HCT116 (cell line): ENCODE measurements around the gene RGL3. TPM values are rescaled to one million over a fixed set of nuclear protein-coding genes. Genes with fewer than 3 reads are reported as not detected.

ENCODE experiments used
- ATAC-seq: fragments of 200-7000 bp; cut with Tn5 transposase; 2 replicates; pipeline ENCODE4 v1.9.1; 2020; ENCODE audit warnings: mild to moderate bottlenecking, moderate library complexity
- BruUV-seq: library from RNA; stranded (reverse); fragments of 400-500 nt; replicated peaks from 2 replicates; lab custom pipeline; 2021; lab: Mats Ljungman, UMichigan
- CTCF ChIA-PET: fragments of 300-600 bp; sonication (Branson Sonifier 250); formaldehyde crosslinking; loops from one replicate; lab custom pipeline; 2021; ENCODE audit warnings: antibody characterized with exemption; lab: Charles Lee
- POLR2A ChIA-PET: fragments of 300-600, 350-600 bp; sonication (Branson Sonifier 250); formaldehyde crosslinking; loops from one replicate; lab custom pipeline; 2021; ENCODE audit warnings: antibody characterized with exemption; lab: Charles Lee
- RAD21 ChIA-PET, 2 experiments: fragments of 300-600 bp; sonication (Branson Sonifier 250); formaldehyde crosslinking; loops; one replicate each; lab custom pipeline; 2023; ENCODE audit warnings: low total read pairs in 2 of 2; ENCODE audit not compliant: uncharacterized antibody in 2 of 2, unreplicated experiment in 2 of 2, low non-redundant PET in 1 of 2; lab: Charles Lee
- DNase-seq: peaks from one replicate; pipeline ENCODE4 v3.0.0-alpha.2; 2010; ENCODE audit warnings: low read depth, low spot score
- H2AFZ ChIP-seq: fragments of 200-600 bp; shearing (Covaris generic), sonication (generic); 2 replicates; pipeline ENCODE4 v1.6.1; 2017; ENCODE audit warnings: low read depth, mixed run types, mixed read lengths, antibody characterized with exemption, low read length; ENCODE audit not compliant: poor library complexity, severe bottlenecking
- H3K27ac ChIP-seq: 2 replicates; pipeline ENCODE4 v1.5.1; 2012; ENCODE audit warnings: low read depth, low read length
- H3K27me3 ChIP-seq: fragments of 200-600 bp; sonication (generic); 2 replicates; pipeline ENCODE4 v1.6.1; 2016; ENCODE audit warnings: mixed run types, low read length, mixed read lengths; ENCODE audit not compliant: insufficient read depth
- H3K36me3 ChIP-seq, 2 experiments: fragments of 200-500 bp in 1 of 2; fragments of 200-600 bp in 1 of 2; sonication (Bioruptor generic) in 1 of 2; sonication (generic) in 1 of 2; 2 replicates each; pipeline versions ENCODE4 v1.5.1 to v1.6.1; 2014 to 2016; ENCODE audit warnings: low read length in 2 of 2, inconsistent platforms in 1 of 2, mixed read lengths in 1 of 2, mixed run types in 1 of 2; ENCODE audit not compliant: insufficient read depth in 2 of 2, control insufficient read depth in 1 of 2
- H3K4me1 ChIP-seq, 2 experiments: fragments of 200-600 bp in 1 of 2; sonication (generic) in 1 of 2; 2 replicates each; pipeline versions ENCODE4 v1.5.1 to v1.6.1; 2012 to 2017; ENCODE audit warnings: low read length in 2 of 2, inconsistent platforms in 1 of 2, mild to moderate bottlenecking in 1 of 2, mixed read lengths in 1 of 2, mixed run types in 1 of 2, moderate library complexity in 1 of 2; ENCODE audit not compliant: insufficient read depth in 2 of 2, control insufficient read depth in 1 of 2
- H3K4me2 ChIP-seq: fragments of 200-600 bp; sonication (generic); 2 replicates; pipeline ENCODE4 v1.6.1; 2017; ENCODE audit warnings: mixed run types, low read length, mixed read lengths
- H3K4me3 ChIP-seq, 2 experiments: fragments of 200-600 bp in 1 of 2; sonication (generic) in 1 of 2; replicated peaks in 1 of 2; 2 replicates each; pipeline ENCODE4 v1.5.1; 2011 to 2016; ENCODE audit warnings: low read length in 2 of 2, control low read depth in 1 of 2, low read depth in 1 of 2, mild to moderate bottlenecking in 1 of 2, mixed read lengths in 1 of 2, mixed run types in 1 of 2
- H3K79me2 ChIP-seq: fragments of 200-600 bp; sonication (generic); 2 replicates; pipeline ENCODE4 v1.6.1; 2017; ENCODE audit warnings: mild to moderate bottlenecking, mixed run types, low read length, moderate library complexity, mixed read lengths; ENCODE audit not compliant: insufficient read depth
- H3K9ac ChIP-seq: fragments of 200-600 bp; sonication (generic); 2 replicates; pipeline ENCODE4 v1.6.1; 2016; ENCODE audit warnings: low read length, mixed read lengths
- H3K9me2 ChIP-seq: fragments of 200-600 bp; sonication (generic), shearing (Covaris generic); 2 replicates; pipeline ENCODE4 v1.6.1; 2017; ENCODE audit warnings: mixed run types, mild to moderate bottlenecking, moderate library complexity; ENCODE audit not compliant: insufficient read depth
- H3K9me3 ChIP-seq, 2 experiments: fragments of 200-500 bp in 1 of 2; fragments of 200-600 bp in 1 of 2; sonication (Bioruptor generic) in 1 of 2; sonication (generic) in 1 of 2; 2 replicates each; pipeline ENCODE4 v1.6.1; 2014 to 2017; ENCODE audit warnings: low read length in 2 of 2, mixed read lengths in 2 of 2, inconsistent platforms in 1 of 2, low read depth in 1 of 2, mild to moderate bottlenecking in 1 of 2, mixed run types in 1 of 2, moderate library complexity in 1 of 2; ENCODE audit not compliant: control insufficient read depth in 1 of 2, insufficient read depth in 1 of 2
- H4K20me1 ChIP-seq: fragments of 200-600 bp; sonication (generic), shearing (Covaris generic); 2 replicates; pipeline ENCODE4 v1.6.1; 2017; ENCODE audit warnings: mixed run types, mild to moderate bottlenecking, moderate library complexity; ENCODE audit not compliant: insufficient read depth
- CEBPB ChIP-seq: IDR thresholded peaks from 2 replicates; pipeline ENCODE4 v1.6.1; 2012; ENCODE audit warnings: low read depth
- CTCF ChIP-seq, 3 experiments: fragments of 200-600 bp in 1 of 3; sonication (generic) in 1 of 3; IDR thresholded peaks in 2 of 3; conservative IDR thresholded peaks in 1 of 3; 2 replicates each; pipeline ENCODE4 v1.5.1; 2012 to 2017; ENCODE audit warnings: low read depth in 2 of 3, low read length in 2 of 3, antibody characterized with exemption in 1 of 3, borderline replicate concordance in 1 of 3, control low read depth in 1 of 3, mild to moderate bottlenecking in 1 of 3, mixed read lengths in 1 of 3, mixed run types in 1 of 3, moderate library complexity in 1 of 3; ENCODE audit not compliant: insufficient read depth in 1 of 3
- POLR2AphosphoS5 ChIP-seq: IDR thresholded peaks from 2 replicates; pipeline ENCODE4 v1.6.1; 2011; ENCODE audit warnings: mild to moderate bottlenecking, low read depth, low read length, moderate library complexity
- intact Hi-C: fragments of 100-400 bp; cut with micrococcal nuclease; formaldehyde crosslinking; loops from 2 replicates; pipeline ENCODE4 v1.10.0; 2022
- total RNA-seq: library from RNA; stranded (reverse); gene quantifications from one replicate; pipeline ENCODE4 v1.2.1, GENCODE V29; 2021; ENCODE audit not compliant: unreplicated experiment

Gene RGL3
- total RNA-seq, 1 experiment from 2014 or later, result 99.2 TPM

DNA sequence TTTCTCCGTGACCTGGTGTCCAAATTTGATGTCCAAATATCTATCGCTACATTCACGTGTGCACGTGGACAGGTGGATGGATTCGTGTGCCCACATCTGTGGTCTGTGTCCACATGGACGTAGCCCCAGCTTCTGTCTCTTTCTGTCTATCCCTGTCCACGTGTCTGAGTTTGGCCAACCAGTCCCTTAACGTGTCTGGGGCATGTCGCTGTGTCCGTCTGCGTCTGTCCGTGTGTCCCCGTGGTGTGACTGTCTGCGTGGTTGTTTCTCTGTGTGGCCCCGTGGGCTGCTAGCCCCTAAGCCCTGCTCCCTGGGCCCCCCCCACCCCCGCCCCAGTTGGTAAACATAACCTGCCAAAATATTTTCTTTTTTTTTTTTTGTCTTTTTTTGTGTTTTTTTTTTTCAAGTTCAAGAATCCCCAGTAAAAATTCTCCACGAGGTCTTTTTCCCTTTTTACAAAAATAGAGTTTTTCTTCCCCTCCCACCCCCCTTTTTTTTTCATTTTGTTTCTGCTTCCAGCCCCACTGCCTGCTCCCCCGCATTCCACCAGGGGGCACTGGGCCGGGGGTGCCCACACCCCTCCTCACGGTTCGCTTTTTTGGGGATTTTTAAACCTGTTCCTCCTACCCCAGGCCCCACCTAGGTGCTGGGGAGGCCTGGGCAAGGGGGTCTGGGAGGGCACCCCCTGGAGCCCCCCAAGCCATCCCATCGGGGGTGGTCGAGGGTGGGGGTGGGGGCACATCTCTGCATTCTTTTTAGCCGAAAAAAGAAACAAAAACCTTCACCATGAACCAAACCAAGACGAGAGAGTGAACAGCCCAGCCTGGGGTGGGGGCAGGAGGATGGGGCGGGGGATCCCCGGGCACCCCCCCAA lies 34.6 kb upstream of the RGL3 start:
- no peak overlapping the region for H3K27ac ChIP-seq
- DNase-seq, result no peak
- TF ChIP-seq CTCF (IDR thresholded peaks at IDR 0.05 in 2 of 3, conservative IDR thresholded peaks at IDR 0.05 in 1 of 3; ENCODE audit: borderline replicate concordance in 1 of 3, insufficient read depth in 1 of 3, low read depth in 2 of 3, low read length in 2 of 3) (peak in 2 of 3 experiments; percentile 42 to 48; a peak in 4 of 6 replicates), CEBPB (no peak)
- TF ChIP-seq, all 23 proteins: peak for 1
- Histone ChIP-seq H3K36me3 (no peaks in the 10 kb centered on the region; a peak in 2 of 4 replicates), H3K4me1 (no peaks in the 10 kb centered on the region), H3K9me3 (no peaks in the 10 kb centered on the region), H3K4me2 (no peak overlapping the region), H3K79me2 (no peaks in the 10 kb centered on the region), H2AFZ (no peak overlapping the region), H3K27me3 (no peaks in the 10 kb centered on the region), H3K9me2 (no peaks in the 10 kb centered on the region), H3K4me3 (no peak overlapping the region), H3K9ac (no peak overlapping the region), H4K20me1 (no peaks in the 10 kb centered on the region)
- ATAC-seq, result no peak
- POLR2A ChIA-PET, result no interaction called here
- intact Hi-C loops, result no loop called here
- CTCF ChIA-PET, result no interaction called here
- BruUV-seq, result no TSS peak
- RAD21 ChIA-PET, result no interaction called here

DNA sequence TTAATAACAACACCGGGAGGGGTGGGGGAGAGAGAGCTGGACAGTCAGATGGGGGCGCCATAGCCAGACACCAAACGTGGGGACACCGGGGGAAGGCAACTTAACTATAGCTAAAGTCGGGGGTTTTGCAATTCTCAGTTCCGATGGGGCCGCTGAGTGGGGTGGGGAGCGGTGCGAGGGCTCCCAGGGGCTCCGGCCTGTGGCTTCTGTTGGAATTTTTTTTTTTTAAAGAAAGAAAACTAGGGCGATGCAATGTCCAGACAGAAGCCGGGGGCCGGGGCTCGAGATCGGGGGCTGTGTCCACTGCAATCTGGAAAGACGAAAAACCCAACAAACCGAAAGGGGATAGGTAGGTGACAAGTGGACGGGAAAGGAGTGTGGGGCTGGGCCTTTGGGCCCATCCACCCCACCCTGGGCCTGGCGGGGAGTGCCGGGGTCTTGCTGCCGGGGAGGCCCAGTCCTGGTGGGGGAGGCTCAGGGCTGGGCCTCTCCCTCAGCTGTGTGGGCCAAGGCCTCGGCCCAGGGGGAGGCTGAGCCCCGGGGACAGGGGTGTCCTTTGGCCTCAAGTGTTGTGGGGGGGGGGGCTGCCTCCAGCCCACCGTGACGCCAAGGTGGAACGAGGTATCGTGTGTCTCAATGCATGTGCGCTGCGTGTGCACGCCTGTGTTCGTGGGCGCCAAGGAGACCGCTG lies 33.7 kb upstream of the RGL3 start:
- no peaks in the 10 kb centered on the region for H3K9me3 ChIP-seq
- CTCF ChIA-PET, result interaction anchor here (0.7 to 1.7 kb wide), 7 partner anchors 8 to 159 kb away, joined by 3 to 7 read pairs (median 3); partner anchors contain the start of genes ODAD3, PRKCSH and SWSAP1
- no peak overlapping the region for H3K9ac ChIP-seq
- no peak overlapping the region for H3K4me2 ChIP-seq
- ATAC-seq, result no peak
- H3K27me3 ChIP-seq, result no peaks in the 10 kb centered on the region
- H3K4me1 ChIP-seq, result no peaks in the 10 kb centered on the region
- no peak overlapping the region for H3K4me3 ChIP-seq
- BruUV-seq, result no TSS peak
- H3K27ac ChIP-seq, result no peak overlapping the region; the same call in 1 of the 2 replicates
- peaks cover 7 to 8% of the 10 kb centered on the region in 2 experiments; a peak in 2 of 4 replicates for H3K36me3 ChIP-seq
- H4K20me1 ChIP-seq, result no peaks in the 10 kb centered on the region
- H3K79me2 ChIP-seq, result no peaks in the 10 kb centered on the region
- POLR2A ChIA-PET, result no interaction called here
- peak in 2 of 3 experiments; percentile 15 to 17; a peak in 2 of 6 replicates for TF ChIP-seq CTCF (IDR thresholded peaks at IDR 0.05 in 2 of 3, conservative IDR thresholded peaks at IDR 0.05 in 1 of 3; ENCODE audit: borderline replicate concordance in 1 of 3, insufficient read depth in 1 of 3, low read depth in 2 of 3, low read length in 2 of 3)
- TF ChIP-seq POLR2AphosphoS5, result no peak
- no peak for DNase-seq
- H3K9me2 ChIP-seq, result no peaks in the 10 kb centered on the region
- no peak overlapping the region for H2AFZ ChIP-seq
- RAD21 ChIA-PET, result no interaction called here
- intact Hi-C loops, result no loop called here
